Loucy (cell line): ENCODE data around the gene PRSS21.

Experiments
- H2AFZ ChIP-seq: fragments of 200-600 bp; sonication (generic); 2 replicates; pipeline ENCODE4 v1.6.0; 2016; ENCODE audit warnings: antibody characterized with exemption, mild to moderate bottlenecking, low read length, moderate library complexity
- H3F3A ChIP-seq: fragments of 200-600 bp; 2 replicates; pipeline ENCODE4 v1.6.0; 2016; ENCODE audit warnings: antibody characterized with exemption, low read depth, mild to moderate bottlenecking
- H3K27me3 ChIP-seq: fragments of 200-600 bp; sonication (generic); 2 replicates; pipeline ENCODE4 v1.6.1; 2014; ENCODE audit warnings: low read length, mild to moderate bottlenecking; ENCODE audit not compliant: insufficient read depth, poor library complexity, severe bottlenecking
- H3K36me3 ChIP-seq: fragments of 200-600 bp; sonication (generic); 2 replicates; pipeline ENCODE4 v1.6.1; 2016; ENCODE audit warnings: low read length; ENCODE audit not compliant: insufficient read depth
- H3K4me1 ChIP-seq: fragments of 200-600 bp; sonication (generic); 2 replicates; pipeline ENCODE4 v1.5.1; 2014; ENCODE audit warnings: low read length, mild to moderate bottlenecking; ENCODE audit not compliant: insufficient read depth, poor library complexity, severe bottlenecking
- H3K4me2 ChIP-seq: fragments of 200-600 bp; sonication (generic); 2 replicates; pipeline ENCODE4 v1.6.0; 2014; ENCODE audit warnings: antibody characterized with exemption, low read length, low read depth, mild to moderate bottlenecking; ENCODE audit not compliant: poor library complexity, severe bottlenecking
- H3K4me3 ChIP-seq: fragments of 200-600 bp; sonication (generic); 2 replicates; pipeline ENCODE4 v1.5.1; 2014; ENCODE audit warnings: low read length, mild to moderate bottlenecking, mixed read lengths; ENCODE audit not compliant: poor library complexity, severe bottlenecking
- H3K79me2 ChIP-seq: fragments of 200-600 bp; sonication (generic); 2 replicates; pipeline ENCODE4 v1.6.1; 2014; ENCODE audit warnings: low read length; ENCODE audit not compliant: insufficient read depth
- H3K9ac ChIP-seq: fragments of 200-600 bp; sonication (generic); 2 replicates; pipeline ENCODE4 v1.6.0; 2014; ENCODE audit warnings: mild to moderate bottlenecking, low read depth, low read length, moderate library complexity; ENCODE audit not compliant: poor library complexity, severe bottlenecking
- H3K9me2 ChIP-seq: fragments of 200-600 bp; sonication (generic); replicated peaks from 2 replicates; pipeline ENCODE4 v1.6.1; 2016; ENCODE audit warnings: low read depth, low read length, mixed read lengths
- H3K9me3 ChIP-seq: fragments of 200-600 bp; sonication (generic); 2 replicates; pipeline ENCODE4 v1.6.1; 2014; ENCODE audit warnings: mild to moderate bottlenecking, antibody characterized with exemption, low read length, low read depth; ENCODE audit not compliant: insufficient read depth
- H4K20me1 ChIP-seq: fragments of 200-600 bp; sonication (generic); 2 replicates; pipeline ENCODE4 v1.6.0; 2014; ENCODE audit warnings: antibody characterized with exemption, low read length, mild to moderate bottlenecking; ENCODE audit not compliant: insufficient read depth, poor library complexity, severe bottlenecking
- EZH2phosphoT487 ChIP-seq: fragments of 200-600 bp; IDR thresholded peaks from 2 replicates; pipeline ENCODE4 v1.6.1; 2018; ENCODE audit warnings: antibody characterized with exemption, mild to moderate bottlenecking, moderate library complexity, borderline replicate concordance
- TF ChIP-seq, protein P1 (sequence below): fragments of 200-600 bp; sonication (generic); conservative IDR thresholded peaks from 2 replicates; pipeline ENCODE4 v1.5.1; 2014; ENCODE audit warnings: mild to moderate bottlenecking, antibody characterized with exemption, low read length

Gene PRSS21

DNA sequence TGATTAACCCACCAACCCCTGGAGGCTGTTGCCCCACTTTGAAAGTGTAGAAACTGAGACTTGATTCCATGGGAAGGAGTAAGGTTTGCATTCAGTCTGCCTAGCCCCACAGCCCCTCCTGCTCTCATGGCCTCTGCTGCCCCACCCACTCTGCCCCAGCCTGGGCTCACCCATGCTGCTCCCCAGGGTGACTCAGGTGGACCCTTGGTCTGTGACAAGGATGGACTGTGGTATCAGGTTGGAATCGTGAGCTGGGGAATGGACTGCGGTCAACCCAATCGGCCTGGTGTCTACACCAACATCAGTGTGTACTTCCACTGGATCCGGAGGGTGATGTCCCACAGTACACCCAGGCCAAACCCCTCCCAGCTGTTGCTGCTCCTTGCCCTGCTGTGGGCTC lies 12.3 kb upstream of the PRSS21 start:
- H3K79me2 ChIP-seq: no peaks in the 10 kb centered on the region
- no peaks in the 10 kb centered on the region for H3K36me3 ChIP-seq
- no peak overlapping the region for H3K4me3 ChIP-seq
- no peaks in the 10 kb centered on the region for H4K20me1 ChIP-seq
- H3K4me1 ChIP-seq: no peaks in the 10 kb centered on the region
- TF ChIP-seq EZH2phosphoT487: no peak
- TF ChIP-seq, protein P1, sequence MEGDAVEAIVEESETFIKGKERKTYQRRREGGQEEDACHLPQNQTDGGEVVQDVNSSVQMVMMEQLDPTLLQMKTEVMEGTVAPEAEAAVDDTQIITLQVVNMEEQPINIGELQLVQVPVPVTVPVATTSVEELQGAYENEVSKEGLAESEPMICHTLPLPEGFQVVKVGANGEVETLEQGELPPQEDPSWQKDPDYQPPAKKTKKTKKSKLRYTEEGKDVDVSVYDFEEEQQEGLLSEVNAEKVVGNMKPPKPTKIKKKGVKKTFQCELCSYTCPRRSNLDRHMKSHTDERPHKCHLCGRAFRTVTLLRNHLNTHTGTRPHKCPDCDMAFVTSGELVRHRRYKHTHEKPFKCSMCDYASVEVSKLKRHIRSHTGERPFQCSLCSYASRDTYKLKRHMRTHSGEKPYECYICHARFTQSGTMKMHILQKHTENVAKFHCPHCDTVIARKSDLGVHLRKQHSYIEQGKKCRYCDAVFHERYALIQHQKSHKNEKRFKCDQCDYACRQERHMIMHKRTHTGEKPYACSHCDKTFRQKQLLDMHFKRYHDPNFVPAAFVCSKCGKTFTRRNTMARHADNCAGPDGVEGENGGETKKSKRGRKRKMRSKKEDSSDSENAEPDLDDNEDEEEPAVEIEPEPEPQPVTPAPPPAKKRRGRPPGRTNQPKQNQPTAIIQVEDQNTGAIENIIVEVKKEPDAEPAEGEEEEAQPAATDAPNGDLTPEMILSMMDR: no peak
- H3F3A ChIP-seq: no peaks in the 10 kb centered on the region
- no peaks in the 10 kb centered on the region; the same call in 1 of the 2 replicates for H3K9me3 ChIP-seq
- H3K27me3 ChIP-seq: no peaks in the 10 kb centered on the region
- no peak overlapping the region for H3K9ac ChIP-seq
- H3K9me2 ChIP-seq: no peaks in the 10 kb centered on the region
- H2AFZ ChIP-seq: no peak overlapping the region
- no peak overlapping the region for H3K4me2 ChIP-seq

DNA sequence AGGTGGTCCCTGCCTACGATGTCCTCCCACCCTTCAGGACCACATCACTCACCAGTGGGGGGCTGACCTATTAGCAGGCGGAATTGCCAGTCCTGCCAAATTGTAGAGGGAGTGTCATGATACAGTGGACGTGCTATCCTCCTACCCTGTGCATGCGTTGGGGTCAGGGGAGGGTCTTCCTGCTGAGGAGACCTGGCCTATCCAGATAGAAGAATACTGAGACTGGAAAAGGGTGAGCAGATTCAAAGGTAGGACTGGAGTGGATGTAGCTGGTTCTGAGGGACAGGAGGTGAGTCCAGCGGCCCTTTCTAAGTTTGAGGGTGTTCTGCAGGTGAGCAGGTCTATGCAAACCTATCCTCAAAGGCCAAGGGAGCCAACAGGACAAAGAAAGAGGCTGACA lies 10.8 kb upstream of the PRSS21 start:
- no peak for TF ChIP-seq EZH2phosphoT487
- TF ChIP-seq, protein P1: no peak
- H3F3A ChIP-seq: no peaks in the 10 kb centered on the region
- H3K36me3 ChIP-seq: no peaks in the 10 kb centered on the region
- no peaks in the 10 kb centered on the region for H3K27me3 ChIP-seq
- no peak overlapping the region for H2AFZ ChIP-seq
- no peaks in the 10 kb centered on the region for H4K20me1 ChIP-seq
- H3K79me2 ChIP-seq: no peaks in the 10 kb centered on the region
- no peaks in the 10 kb centered on the region for H3K4me1 ChIP-seq
- no peak overlapping the region for H3K4me3 ChIP-seq
- no peaks in the 10 kb centered on the region for H3K9me2 ChIP-seq
- H3K9me3 ChIP-seq: no peaks in the 10 kb centered on the region; the same call in 1 of the 2 replicates
- no peak overlapping the region for H3K4me2 ChIP-seq
- H3K9ac ChIP-seq: no peak overlapping the region

DNA sequence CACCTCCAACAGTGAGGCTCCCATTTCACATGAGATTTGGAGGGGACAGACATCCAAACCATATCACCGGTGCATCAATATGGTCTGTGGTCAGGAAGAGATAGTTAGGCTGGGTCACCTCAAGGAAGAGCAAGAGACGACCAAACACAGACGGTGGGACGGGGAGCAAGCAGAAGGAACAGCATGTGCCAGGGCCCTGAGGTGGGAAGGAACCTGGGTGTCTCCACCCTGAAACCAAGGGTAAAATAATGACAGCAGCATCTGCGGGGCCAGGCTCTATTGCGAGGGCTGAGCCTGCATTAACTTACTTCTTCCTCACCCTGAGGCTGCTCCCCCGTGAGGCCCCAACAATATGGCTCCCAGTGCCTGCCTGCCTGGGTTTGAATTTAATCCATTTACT lies 8.9 kb upstream of the PRSS21 start:
- Histone ChIP-seq H3F3A (no peaks in the 10 kb centered on the region), H4K20me1 (no peaks in the 10 kb centered on the region), H3K9me3 (no peaks in the 10 kb centered on the region; the same call in 1 of the 2 replicates), H2AFZ (no peak overlapping the region), H3K79me2 (no peaks in the 10 kb centered on the region), H3K36me3 (no peaks in the 10 kb centered on the region), H3K9me2 (no peaks in the 10 kb centered on the region), H3K4me1 (no peaks in the 10 kb centered on the region), H3K9ac (no peak overlapping the region), H3K4me3 (no peak overlapping the region), H3K4me2 (no peak overlapping the region), H3K27me3 (no peaks in the 10 kb centered on the region)
- TF ChIP-seq, protein P1: no peak
- no peak for TF ChIP-seq EZH2phosphoT487
